GM19328 (cell line): ENCODE results near the gene PXYLP1.
"Not testable (repeated sequence)": the region's sequence is repeated elsewhere in the genome, so short reads cannot be mapped to it uniquely, and the experiment has no call there.

Source experiments
- ATAC-seq: cut with Tn5 transposase; IDR thresholded peaks from one replicate; pipeline ENCODE4 v1.9.1; 2021; ENCODE audit warnings: mild to moderate bottlenecking, moderate library complexity; ENCODE audit not compliant: unreplicated experiment

Gene PXYLP1, protein sequence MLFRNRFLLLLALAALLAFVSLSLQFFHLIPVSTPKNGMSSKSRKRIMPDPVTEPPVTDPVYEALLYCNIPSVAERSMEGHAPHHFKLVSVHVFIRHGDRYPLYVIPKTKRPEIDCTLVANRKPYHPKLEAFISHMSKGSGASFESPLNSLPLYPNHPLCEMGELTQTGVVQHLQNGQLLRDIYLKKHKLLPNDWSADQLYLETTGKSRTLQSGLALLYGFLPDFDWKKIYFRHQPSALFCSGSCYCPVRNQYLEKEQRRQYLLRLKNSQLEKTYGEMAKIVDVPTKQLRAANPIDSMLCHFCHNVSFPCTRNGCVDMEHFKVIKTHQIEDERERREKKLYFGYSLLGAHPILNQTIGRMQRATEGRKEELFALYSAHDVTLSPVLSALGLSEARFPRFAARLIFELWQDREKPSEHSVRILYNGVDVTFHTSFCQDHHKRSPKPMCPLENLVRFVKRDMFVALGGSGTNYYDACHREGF

DNA sequence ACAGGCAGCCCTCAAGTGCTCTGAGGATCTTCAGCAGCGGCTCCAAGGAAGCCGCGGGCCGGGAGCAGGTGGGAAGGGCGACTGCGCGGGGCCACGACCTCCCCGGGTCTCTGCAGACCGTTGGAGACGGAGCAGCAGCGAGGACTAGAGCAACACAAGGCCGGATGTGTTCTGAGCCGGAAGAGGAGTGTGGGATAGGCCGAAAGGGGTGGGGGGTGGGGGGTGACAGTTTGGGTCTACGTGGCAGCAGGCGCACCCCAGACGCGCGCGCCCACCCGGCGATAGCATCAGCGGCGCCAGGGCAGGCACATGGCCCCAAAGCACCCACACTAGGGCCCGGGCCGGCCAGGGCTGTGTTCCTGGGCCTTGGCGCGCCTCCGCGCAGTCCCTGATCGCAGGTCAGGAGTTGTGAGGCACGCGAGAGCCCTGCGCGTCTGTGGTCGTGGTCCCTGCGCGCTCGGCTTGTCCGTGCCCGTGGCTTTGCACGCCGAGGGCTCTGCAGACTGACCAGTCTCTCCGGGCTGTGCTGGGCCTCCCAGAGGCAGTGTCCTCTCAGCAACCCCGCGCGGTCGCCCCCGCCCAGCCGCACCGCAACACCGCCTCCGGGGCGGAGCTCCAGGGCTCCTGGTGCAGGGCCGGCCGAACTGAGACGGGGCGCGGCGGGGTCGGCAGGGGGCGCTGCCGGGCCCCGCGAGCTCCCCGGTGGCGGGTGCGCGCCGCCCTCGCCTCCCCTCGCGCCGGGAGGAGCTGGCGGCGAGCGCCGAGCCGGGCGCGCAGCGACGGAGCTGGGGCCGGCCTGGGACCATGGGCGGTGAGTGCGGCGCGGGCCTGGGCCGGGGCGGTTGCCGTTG lies at the start of gene PXYLP1:
PXYLP1 (plus strand) TSS at position 725 of the 851 bp plus-strand sequence. CDS start 28,351 bp downstream, outside the sequence.
- peak; percentile 95 for ATAC-seq

DNA sequence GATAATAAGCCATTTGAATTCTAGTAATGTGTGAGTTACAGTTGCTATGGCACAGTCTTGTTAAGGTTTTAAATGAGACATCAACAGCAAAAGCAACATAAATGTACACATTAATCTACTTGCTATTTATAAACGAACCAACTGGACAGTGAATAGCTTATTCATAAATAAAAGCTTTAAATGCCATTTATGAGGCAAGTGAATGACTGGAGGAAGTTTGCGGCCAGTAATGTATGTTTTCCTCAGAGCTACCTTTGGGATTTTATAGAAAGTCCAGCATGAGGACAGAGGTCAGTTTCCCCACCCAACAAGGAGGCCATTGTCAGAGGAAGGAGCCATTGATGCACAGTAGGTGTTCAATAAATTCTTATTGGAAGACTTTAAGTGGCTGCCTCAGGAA lies 48.0 kb upstream of the PXYLP1 start:
- no peak for ATAC-seq

DNA sequence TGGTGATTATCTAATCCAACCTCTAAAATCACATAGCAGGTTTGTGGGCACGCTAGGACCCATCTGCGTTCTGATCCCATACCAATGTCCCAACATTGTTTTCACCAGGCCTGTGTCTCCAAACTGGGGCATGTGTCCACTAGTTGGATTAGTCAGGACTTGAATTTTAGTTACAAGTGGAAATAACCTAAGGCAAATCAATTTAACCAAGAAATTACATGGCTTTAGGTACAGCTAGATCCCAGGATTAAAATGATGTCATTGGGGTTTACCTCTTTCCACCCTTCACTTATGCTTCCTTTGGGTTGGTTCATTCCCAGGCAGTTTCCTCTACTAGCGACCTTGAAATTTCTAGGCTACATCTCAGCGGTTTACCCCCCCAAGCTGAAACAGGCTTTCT lies 47.2 kb upstream of the PXYLP1 start:
- ATAC-seq, result no peak

DNA sequence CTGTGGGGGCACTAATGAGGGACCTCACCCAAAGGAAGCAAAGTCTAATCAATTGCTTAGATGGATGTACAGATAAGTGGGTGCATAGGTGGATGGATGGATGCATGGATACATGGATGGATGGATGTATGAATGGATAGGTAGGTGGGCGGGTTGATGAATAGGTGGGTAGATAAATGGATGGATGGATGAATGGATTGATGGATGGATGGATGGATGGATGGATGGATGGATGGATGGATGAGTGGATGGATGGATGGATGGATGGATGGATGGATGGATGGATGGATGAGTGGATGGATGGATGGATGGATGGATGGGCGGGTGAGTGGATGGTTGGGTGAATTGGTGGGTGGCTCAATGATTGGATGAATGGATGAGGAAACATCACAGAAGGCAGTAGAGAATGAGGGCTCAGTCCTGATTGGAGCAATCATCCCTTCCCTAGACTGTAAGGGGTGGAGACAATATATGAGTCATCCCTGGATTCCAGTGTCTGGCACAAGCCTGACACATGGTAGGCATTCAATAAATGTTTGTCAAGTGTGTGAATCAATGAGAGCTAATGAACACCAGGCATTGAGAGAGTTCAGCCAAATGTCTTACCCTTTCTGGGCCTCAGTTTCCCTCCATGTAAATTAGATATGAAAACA lies 40.4 kb upstream of the PXYLP1 start:
- ATAC-seq, result no peak

DNA sequence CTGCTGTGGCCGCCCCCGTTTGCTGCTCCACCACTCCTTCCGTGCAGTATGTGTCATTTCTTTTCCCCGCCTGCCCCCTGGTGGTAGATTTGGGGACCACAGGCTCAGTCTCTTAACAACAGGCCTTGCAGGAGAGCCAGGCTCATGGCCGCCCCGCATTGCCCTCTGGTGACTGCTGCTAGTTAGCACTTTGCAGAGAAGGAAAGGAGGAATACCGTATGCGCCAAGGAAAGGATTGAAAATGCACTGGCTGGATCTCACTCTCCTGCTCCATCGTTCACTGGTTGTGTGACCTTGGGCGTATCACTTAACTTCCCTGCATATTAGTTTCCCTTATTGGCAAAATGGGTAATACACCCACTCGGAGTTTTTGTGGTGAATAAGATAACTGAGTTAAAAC lies 39.3 kb upstream of the PXYLP1 start:
- ATAC-seq, result peak; percentile 100

DNA sequence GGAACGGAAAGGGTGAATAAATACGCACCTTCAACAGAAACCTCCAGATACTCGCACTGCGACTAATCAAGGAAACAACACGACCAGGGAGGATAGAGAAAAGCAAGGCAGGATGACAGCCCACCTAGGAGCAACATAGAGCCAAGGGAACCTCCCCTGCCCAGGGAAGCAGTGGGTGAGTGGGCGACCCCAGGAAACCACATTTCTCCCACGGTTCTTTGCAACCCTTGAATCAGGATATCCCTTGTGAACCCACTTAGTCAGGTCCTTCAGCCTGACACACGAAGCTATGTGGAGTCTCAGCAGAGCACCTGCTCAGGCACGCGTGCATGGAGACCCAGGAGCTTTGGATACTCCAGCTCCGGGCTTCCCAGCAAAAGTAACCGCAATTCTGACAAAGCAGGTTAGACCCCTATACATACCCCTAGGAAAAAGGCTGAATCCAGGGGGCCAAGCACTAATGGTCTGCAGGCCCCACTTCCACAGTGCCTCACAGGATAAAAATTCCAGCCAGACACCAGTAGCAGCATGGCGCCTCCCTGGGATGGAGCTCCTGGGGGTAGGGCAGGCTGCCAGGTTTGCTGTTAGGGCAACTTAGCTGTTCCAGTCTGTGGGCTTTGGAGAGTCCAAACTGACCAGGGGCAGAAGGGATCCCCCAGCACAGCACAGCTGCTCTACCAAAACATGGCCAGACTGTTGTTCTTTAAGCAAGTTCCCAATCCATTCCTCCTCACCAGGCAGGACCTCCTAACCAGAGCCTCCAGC lies 38.4 kb upstream of the PXYLP1 start:
- no peak for ATAC-seq

DNA sequence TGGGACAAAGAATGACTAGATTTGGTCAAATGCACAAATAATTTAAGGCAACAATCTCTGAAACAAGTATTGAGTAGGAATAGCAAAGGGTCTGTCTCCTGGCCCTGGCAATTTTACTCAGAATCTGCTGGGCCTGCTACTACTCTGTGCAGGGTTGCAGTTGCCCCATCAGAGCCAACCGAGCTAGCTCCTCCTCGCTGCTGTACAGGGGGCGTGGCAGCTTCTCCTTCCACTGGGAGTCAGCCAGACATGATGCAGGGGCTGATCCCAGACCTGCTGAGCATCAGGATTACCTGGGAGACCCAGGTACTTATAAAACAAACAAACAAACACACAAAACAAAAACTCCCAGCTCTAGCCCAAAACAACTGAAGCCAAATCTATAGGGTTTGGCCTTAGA lies 30.5 kb upstream of the PXYLP1 start:
- ATAC-seq, result no peak

DNA sequence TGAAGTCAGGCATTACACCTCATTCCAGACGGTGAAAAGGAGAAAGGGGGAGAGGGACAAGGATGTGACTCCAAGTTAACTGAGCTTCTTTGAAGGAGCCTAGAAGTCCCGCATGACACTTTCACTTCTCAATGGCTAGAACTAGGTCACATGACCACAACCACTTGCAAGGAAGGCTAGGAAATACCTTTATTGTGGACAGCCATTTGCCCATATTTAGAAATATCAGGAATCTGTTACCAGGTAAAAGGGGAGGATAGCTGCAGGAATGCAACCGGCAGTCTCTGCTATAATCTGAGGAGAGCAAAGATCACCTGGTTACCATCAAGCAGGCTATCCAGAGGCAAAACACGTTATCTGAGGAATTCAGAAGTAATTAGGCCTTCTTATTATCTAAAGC lies 28.9 kb upstream of the PXYLP1 start:
- no peak for ATAC-seq

DNA sequence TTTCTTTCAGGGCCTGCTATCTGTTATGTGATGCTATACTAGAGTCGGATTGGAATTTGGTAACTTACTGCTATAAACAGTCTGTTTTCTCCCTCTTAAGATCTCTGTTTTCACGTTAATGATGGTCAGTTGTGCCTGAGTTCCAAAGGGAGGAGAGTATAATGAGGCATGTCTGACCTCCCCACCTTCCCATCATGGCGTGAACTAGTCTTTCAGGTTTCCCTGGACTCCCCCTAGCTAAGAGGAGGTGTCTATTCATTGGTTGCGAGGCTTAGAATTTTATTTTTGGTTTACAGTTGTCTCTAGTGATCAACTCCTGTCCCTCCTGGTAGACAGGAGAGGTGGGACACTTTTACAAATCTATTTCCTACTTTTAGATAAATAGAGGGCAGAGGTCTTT lies 27.8 kb upstream of the PXYLP1 start:
- no peak for ATAC-seq

DNA sequence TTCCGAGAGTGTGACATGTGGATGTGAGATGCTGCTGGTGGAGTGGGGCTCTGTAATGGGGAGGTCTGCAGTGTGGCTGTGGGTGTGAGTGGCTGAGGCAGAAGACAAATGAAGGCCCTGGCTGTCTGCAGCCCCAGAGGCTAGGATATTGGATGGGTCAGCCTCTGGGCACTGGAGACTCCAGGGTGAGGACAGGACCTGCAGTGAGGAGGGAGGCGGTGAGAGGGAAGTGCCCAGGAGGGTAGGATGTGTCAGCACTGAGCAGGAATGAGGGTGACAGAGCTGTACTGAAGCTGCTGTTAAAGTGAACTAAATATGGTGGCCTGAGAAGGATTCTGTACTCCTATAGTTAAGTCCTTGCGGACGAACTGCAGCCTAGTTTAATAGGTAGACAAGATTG lies 27.3 kb upstream of the PXYLP1 start:
- ATAC-seq, result no peak

DNA sequence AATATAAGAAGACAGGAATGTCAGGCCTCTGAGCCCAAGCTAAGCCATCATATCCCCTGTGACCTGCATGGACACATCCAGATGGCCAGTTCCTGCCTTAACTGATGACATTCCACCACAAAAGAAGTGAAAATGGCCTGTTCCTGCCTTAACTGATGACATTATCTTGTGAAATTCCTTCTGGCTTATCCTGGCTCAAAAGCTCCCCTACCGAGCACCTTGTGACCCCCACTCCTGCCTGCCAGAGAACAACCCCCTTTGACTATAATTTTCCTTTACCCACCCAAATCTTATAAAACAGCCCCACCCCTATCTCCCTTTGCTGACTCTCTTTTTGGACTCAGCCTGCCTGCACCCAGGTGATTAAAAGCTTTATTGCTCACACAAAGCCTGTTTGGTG lies 20.3 kb upstream of the PXYLP1 start:
- ATAC-seq, result not testable (repeated sequence)

DNA sequence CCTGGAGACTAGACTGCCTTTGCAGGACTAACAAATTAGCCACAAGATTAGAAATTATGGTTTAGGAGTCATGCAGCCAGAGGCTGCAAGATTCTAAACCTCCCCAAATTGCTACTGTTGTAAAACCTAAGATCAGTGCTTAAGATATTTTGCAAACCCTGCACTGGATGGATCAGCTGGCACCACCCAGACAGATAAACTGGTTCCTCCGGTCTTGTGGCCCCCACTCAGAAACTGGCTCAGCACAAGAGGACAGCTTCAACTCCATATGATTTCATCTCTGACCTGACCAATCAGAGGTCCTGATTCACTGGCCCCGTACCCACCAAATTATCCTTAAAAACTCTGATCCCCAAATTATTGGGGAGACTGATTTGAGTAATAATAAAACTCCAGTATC lies 19.5 kb upstream of the PXYLP1 start:
- no peak for ATAC-seq

DNA sequence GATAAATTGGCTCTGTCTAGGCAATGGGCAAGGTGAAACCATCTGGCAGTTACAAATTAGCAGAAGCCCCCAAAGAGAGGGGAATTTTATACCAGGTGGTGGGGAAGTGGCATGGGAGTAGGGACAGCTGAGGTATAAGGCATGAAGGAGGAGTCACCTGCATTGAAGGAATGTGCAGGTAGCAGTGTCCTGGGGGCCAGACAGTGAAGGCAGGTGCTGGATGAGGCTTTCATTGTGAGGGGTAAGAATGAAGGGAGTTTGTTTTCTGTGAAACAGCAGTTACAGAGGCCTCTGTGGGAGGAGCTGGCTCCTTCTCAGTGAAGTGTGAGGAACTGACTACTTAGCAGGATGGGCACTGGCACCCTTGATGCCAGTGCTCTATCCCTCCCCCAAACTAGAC lies 19.1 kb upstream of the PXYLP1 start:
- no peak for ATAC-seq

DNA sequence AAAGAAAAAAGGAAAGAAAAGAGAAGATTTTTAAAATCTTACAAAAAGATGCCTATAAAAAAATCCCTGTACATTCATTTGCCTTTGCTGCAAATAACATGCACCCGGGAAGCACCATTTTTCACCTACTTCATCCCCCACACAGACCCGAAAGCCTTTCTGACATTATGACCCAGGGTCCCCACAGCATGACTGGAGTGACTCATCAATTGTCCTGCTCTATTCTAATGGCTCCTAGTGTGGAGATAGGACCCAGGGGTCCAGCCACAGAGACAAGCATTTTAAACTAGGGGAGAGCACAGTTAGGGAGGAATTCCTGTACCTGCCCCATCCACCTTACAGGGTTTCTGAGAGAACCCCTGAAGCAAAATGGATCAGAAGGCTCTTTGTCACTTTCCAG lies 14.7 kb upstream of the PXYLP1 start:
- ATAC-seq, result no peak

DNA sequence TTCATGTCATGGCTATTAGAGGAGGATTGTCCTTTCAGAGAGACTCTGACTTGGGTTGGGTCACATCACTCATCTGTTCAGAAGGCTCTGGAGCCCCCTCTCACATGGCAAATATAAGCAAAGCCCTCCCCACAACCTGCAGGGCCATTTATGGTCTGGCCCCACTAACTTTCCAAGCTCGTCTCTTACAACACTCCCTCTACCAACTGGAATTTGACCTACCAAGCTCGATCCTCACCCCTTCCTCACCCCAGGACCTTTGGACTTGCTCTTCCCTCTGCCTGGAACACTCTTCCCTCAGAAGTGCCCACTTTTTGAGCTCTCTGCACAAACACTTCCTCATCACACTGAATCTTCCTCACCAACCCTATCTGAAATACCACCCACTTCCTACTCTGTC lies 14.2 kb upstream of the PXYLP1 start:
- ATAC-seq, result no peak

DNA sequence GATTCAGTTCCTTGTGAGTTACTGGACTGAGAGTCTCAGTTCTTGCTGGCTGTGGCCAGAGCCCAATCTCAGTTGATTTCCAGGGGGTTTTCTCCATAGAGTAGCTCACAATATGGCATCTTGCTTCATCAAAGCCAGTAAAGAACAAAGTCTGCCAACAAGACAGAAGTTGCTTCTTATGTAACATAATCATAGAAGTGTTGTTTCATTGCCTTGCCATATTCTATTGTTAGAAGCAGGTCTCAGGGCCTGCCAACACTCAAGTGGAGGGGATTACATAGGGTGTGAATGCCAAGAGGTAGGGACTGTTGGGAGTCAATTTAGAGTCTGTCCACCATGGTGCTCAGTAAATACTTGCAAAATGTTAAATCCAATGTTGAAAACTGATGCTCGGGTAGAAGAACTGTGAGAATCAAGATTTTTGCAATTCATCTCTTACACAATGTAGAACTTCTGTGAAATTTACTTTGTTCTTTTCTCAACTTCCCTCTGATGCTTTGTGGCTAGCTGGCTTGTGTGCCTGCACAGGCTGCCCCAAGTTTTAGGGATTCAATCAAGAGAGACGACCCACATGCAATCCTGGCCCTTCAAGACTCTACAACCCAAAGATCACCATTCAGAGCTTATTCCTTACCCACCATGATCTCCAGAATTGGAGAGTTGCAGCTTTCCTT lies 13.3 kb upstream of the PXYLP1 start:
- no peak for ATAC-seq

DNA sequence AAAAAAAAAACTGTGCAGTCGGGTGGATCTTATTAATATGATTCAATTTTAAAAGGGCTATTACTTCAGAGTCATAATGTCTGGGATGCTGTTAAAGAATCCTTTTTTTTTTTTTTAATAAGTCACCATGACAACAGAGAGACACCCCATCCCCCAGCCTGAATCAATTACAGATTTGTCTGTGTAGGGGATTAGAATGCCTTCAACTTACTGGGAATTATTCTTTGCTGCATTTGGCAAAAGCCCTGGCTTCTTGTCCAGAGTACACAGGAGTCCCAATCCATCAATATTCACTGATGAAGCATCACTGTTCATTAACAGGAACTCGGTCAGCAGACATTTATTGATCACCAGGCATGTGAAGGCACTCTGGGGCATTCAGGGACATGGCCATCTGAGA lies 12.7 kb upstream of the PXYLP1 start:
- ATAC-seq, result no peak

DNA sequence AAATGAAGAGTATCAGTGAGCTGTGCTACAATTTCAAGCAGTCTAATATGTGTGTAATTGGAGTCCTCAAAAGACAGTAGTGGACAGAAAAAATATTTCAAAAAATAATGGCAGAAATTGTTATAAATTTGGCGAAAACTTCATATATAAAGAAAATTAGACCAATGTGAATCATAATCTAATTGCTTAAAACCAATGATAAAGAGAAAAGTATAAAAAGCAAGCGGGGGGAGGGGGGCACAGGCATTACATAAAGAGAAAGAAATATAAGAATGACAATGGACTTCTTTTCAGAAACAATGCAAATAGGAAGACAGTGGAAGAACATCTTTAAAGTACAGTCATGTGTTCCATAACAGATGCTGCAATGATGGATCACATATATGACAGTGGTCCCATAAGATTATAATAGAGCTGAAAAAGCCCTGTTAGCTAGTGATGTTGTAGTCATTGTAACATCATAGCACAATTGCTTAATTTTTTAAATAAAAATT lies 7.9 kb upstream of the PXYLP1 start:
- ATAC-seq, result no peak

DNA sequence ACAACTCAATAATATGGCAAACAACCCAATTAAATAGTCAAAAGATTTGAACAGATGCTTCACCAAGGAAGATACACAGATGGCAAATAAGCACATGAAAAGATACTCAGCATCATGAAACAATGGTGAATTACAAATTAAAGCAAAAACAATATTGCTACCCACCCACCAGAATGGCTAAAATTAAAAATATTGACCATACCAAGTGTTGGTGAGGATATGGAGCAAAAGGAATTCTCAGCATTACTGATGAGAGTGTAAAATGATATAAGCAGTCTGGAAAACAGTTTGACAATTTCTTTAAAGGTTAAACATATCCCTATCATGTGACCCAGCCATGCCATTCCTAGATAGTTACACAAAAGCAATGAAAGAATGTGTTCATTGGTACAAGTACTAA lies 5.7 kb upstream of the PXYLP1 start:
- no peak for ATAC-seq

DNA sequence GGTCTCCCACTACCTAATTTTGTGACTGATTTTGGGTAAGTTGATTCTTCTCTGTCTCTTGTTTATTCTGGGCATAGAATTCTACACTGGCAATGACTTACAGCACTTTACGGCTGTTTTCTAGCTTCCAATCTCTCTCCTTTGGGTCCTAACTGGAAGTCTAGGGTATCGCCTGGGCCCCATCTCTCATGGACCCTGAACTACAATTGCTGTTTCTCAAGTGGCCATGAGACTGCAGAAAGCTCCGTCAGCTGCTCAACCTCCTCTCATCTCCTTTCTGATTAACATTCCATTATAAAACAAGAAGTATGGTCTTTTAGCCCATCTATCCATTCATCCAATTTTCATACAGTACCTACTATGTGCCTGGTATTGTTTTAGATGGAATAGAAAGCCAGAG lies 4.4 kb upstream of the PXYLP1 start:
- ATAC-seq, result no peak
